GM12878 (cell line): ENCODE measurements around the gene PTPN14. TPM values are rescaled to one million over a fixed set of nuclear protein-coding genes. Genes with fewer than 3 reads are reported as not detected.

Experiments
- ATAC-seq: fragments of 200-7000 bp; cut with Tn5 transposase; 3 replicates; pipeline ENCODE4 v1.9.1; 2020; ENCODE audit warnings: mild to moderate bottlenecking, moderate library complexity
- BruUV-seq: library from RNA; stranded (reverse); fragments of 400-500 nt; replicated peaks from 2 replicates; lab custom pipeline; 2021; lab: Mats Ljungman, UMichigan
- CTCF ChIA-PET: fragments of 300-600 bp; sonication (Branson Sonifier 250); formaldehyde crosslinking; extraction: SDS; loops from one replicate; lab custom pipeline; 2021; ENCODE audit warnings: inconsistent platforms; lab: Yijun Ruan, JAX
- POLR2A ChIA-PET: fragments of 350-600 bp; formaldehyde crosslinking; extraction: SDS; loops from one replicate; lab custom pipeline; 2021; ENCODE audit warnings: inconsistent platforms; lab: Charles Lee
- RAD21 ChIA-PET: fragments of 300-600 bp; sonication (Branson Sonifier 250); formaldehyde crosslinking; loops from one replicate; lab custom pipeline; 2023; ENCODE audit warnings: antibody characterized with exemption; ENCODE audit not compliant: unreplicated experiment; lab: Charles Lee
- SMC1A ChIA-PET: fragments of 300-600 bp; sonication (Branson Sonifier 250); formaldehyde crosslinking; loops from one replicate; lab custom pipeline; 2023; ENCODE audit not compliant: unreplicated experiment, uncharacterized antibody; lab: Charles Lee
- DNase-seq: peaks from one replicate; pipeline ENCODE4 v3.0.0-alpha.2; 2011; ENCODE audit warnings: low read depth, low spot score
- FAIRE-seq: peaks from 3 replicates; lab custom pipeline; 2011; peaks lifted over from hg19 to GRCh38; lab: Jason Lieb, UNC
- H2AFZ ChIP-seq: 2 replicates; pipeline ENCODE4 v1.6.0; 2011; ENCODE audit warnings: low read depth, low read length, control low read depth; ENCODE audit not compliant: control insufficient read depth
- H3K27ac ChIP-seq: 2 replicates; pipeline ENCODE4 v1.5.1; 2011; ENCODE audit warnings: control low read depth; ENCODE audit not compliant: control insufficient read depth, insufficient read depth
- H3K27me3 ChIP-seq, 2 experiments: replicated peaks in 1 of 2; 2 replicates each; pipeline versions ENCODE4 v1.6.0 to v1.6.1; 2011; ENCODE audit warnings: low read length in 1 of 2; ENCODE audit not compliant: control insufficient read depth in 2 of 2, insufficient read depth in 2 of 2
- H3K36me3 ChIP-seq, 2 experiments: 2 replicates each; pipeline ENCODE4 v1.5.1; 2011; ENCODE audit warnings: low read length in 1 of 2; ENCODE audit not compliant: control insufficient read depth in 2 of 2, insufficient read depth in 2 of 2
- H3K4me1 ChIP-seq: 2 replicates; pipeline ENCODE4 v1.6.1; 2011; ENCODE audit warnings: mild to moderate bottlenecking, low read length, moderate library complexity, mixed read lengths; ENCODE audit not compliant: control insufficient read depth, insufficient read depth
- H3K4me2 ChIP-seq: 2 replicates; pipeline ENCODE4 v1.6.0; 2011; ENCODE audit warnings: control low read depth; ENCODE audit not compliant: control insufficient read depth, insufficient read depth
- H3K4me3 ChIP-seq: fragments of 200-600 bp; sonication (generic); 2 replicates; pipeline ENCODE4 v1.5.1; 2016
- H3K79me2 ChIP-seq: 2 replicates; pipeline ENCODE4 v1.6.0; 2011; ENCODE audit warnings: low read length; ENCODE audit not compliant: control insufficient read depth, insufficient read depth
- H3K9ac ChIP-seq: 2 replicates; pipeline ENCODE4 v1.8.0; 2011; ENCODE audit warnings: low read length, control low read depth, mixed read lengths; ENCODE audit not compliant: control insufficient read depth, insufficient read depth
- H3K9me3 ChIP-seq: replicated peaks from 3 replicates; pipeline ENCODE4 v1.5.1; 2011; ENCODE audit warnings: mild to moderate bottlenecking, low read length; ENCODE audit not compliant: control insufficient read depth, insufficient read depth
- H4K20me1 ChIP-seq: 2 replicates; pipeline ENCODE4 v1.6.0; 2011; ENCODE audit not compliant: control insufficient read depth, insufficient read depth
- GABPA ChIP-seq: IDR thresholded peaks from 2 replicates; pipeline ENCODE4 v1.6.1; 2014; ENCODE audit warnings: antibody characterized with exemption, low read depth, mild to moderate bottlenecking, inconsistent platforms
- HDAC2 ChIP-seq: fragments of 200-600 bp; sonication (generic); IDR thresholded peaks from 2 replicates; pipeline ENCODE4 v1.6.1; 2017
- KAT2A ChIP-seq: conservative IDR thresholded peaks from 2 replicates; pipeline ENCODE4 v1.6.1; 2011; ENCODE audit warnings: low read depth, low read length; ENCODE audit not compliant: control insufficient read depth
- KLF5 ChIP-seq: fragments of 450-650 bp; IDR thresholded peaks from 2 replicates; pipeline ENCODE4 v1.6.1; 2014; ENCODE audit warnings: mild to moderate bottlenecking; ENCODE audit not compliant: partially characterized antibody
- MYB ChIP-seq: fragments of 150-350 bp; IDR thresholded peaks from 2 replicates; pipeline ENCODE4 v1.6.1; 2014; ENCODE audit warnings: mild to moderate bottlenecking, low read depth, low read length, borderline replicate concordance
- NKRF ChIP-seq: fragments of 450-650 bp; conservative IDR thresholded peaks from 2 replicates; pipeline ENCODE4 v1.6.1; 2017; ENCODE audit warnings: mild to moderate bottlenecking, moderate library complexity
- SMAD5 ChIP-seq: IDR thresholded peaks from 2 replicates; pipeline ENCODE4 v1.6.1; 2016; ENCODE audit warnings: antibody characterized with exemption, low read depth
- SUZ12 ChIP-seq: fragments of 200-600 bp; sonication (generic); IDR thresholded peaks from one replicate; pipeline ENCODE4 v1.6.1; 2018; ENCODE audit warnings: antibody characterized with exemption, mild to moderate bottlenecking; ENCODE audit not compliant: unreplicated experiment
- ZBED1 ChIP-seq: IDR thresholded peaks from 2 replicates; pipeline ENCODE4 v1.6.1; 2016; ENCODE audit warnings: borderline replicate concordance
- ZNF592 ChIP-seq: fragments of 450-650 bp; IDR thresholded peaks from 2 replicates; pipeline ENCODE4 v1.6.1; 2017; ENCODE audit warnings: mild to moderate bottlenecking, moderate library complexity
- WGBS: methylation state at CpG from one replicate; pipeline ENCODE4 v1.1.6; 2016; ENCODE audit warnings: low lambda C conversion rate; ENCODE audit not compliant: insufficient replicate concordance, insufficient coverage; ENCODE audit errors: missing lambda C conversion rate; 5-methylcytosine and 5-hydroxymethylcytosine counted together
- in situ Hi-C: fragments of 300-500 bp; cut with MboI; formaldehyde crosslinking; loops from 9 replicates; pipeline ENCODE4 v1.14.3; 2018; ENCODE audit warnings: mixed read lengths
- intact Hi-C: fragments of 100-400 bp; cut with micrococcal nuclease; formaldehyde crosslinking; loops from one replicate; pipeline ENCODE4 v1.14.2; 2022; ENCODE audit not compliant: unreplicated experiment
- polyA plus RNA-seq, 11 experiments: library from polyadenylated mRNA; depleted of rRNA in 4 of 11; unstranded in 6 of 11; stranded (reverse) in 5 of 11; fragments of >200 nt; fragmentation: Nextera tagmentation in 4 of 11; fragmentation: Illumina TruSeq in 1 of 11; extraction: Ambion mirVana in 4 of 11; extraction: Trizol in 1 of 11; gene quantifications; 1 replicate in 1 of 11; 2 replicates in 10 of 11; pipeline versions ENCODE4 v1.2.1 to v1.2.3, GENCODE V29; 2011 to 2016; ENCODE audit warnings: inconsistent platforms in 2 of 11, missing spikeins in 2 of 11, low read depth in 1 of 11
- total RNA-seq, 4 experiments: library from RNA; depleted of rRNA in 3 of 4; stranded (reverse); fragments of >200 nt in 3 of 4; fragmentation: Illumina TruSeq in 1 of 4; extraction: Trizol in 1 of 4; gene quantifications; 2 replicates each; pipeline versions ENCODE4 v1.2.1 to v1.2.3, GENCODE V29; 2013 to 2021

Gene PTPN14
- total and polyA plus RNA-seq, 10 of the 15 experiments (the other 5 are each of a cell fraction or from before 2014, with no cell fraction given) = 0.05 to 5.1 (median 0.44) TPM

- TF ChIP-seq ZBED1 (no peak), MYB (no peak), KAT2A (no peak), ZNF592 (no peak), NKRF (no peak)
- TF ChIP-seq, all 136 proteins: peak for 0
Measured at GRCh38 chr1:214451596-214451995, 99.8 kb downstream of the PTPN14 start (continued).

GRCh38 chr1:214449371-214449770 lies 102.0 kb downstream of the PTPN14 start:
- ATAC-seq = no peak
- Histone ChIP-seq H3K9ac (no peak overlapping the region), H4K20me1 (no peaks in the 10 kb centered on the region), H3K27ac (no peak overlapping the region), H3K4me1 (no peaks in the 10 kb centered on the region), H3K36me3 (no peaks in the 10 kb centered on the region), H3K79me2 (no peaks in the 10 kb centered on the region), H3K9me3 (no peaks in the 10 kb centered on the region), H3K4me2 (no peak overlapping the region), H2AFZ (no peak overlapping the region), H3K27me3 (no peaks in the 10 kb centered on the region), H3K4me3 (no peak overlapping the region)
- intact Hi-C loops = no loop called here
- ChIA-PET CTCF (interaction anchor here (0.7 kb wide), 1 partner anchor 136 kb away, joined by 3 read pairs; no protein-coding TSS in a partner anchor), SMC1A (interaction anchor here (0.7 to 1.4 kb wide), 3 partner anchors 9 to 95 kb away, joined by 3 read pairs; no protein-coding TSS in a partner anchor), POLR2A (no interaction called here), RAD21 (interaction anchor here (1.3 kb wide), 1 partner anchor 10 kb away, joined by 5 read pairs; no protein-coding TSS in a partner anchor)
- 84% methylated on average over 3 of the region's 3 CpGs for WGBS
- TF ChIP-seq HDAC2 (no peak), KLF5 (no peak), KAT2A (no peak), SUZ12 (no peak), SMAD5 (no peak), GABPA (no peak)
- DNase-seq = no peak
- FAIRE-seq = no peak
- BruUV-seq = no TSS peak
- in situ Hi-C loops = no loop called here
